MM.1S (cell line): ENCODE measurements around the gene IL17RB.

Experiments used
- DNase-seq: peaks from one replicate; pipeline ENCODE4 v3.0.0-alpha.2; 2015
- H2AFZ ChIP-seq: fragments of 300-600 bp; sonication (generic); 2 replicates; pipeline ENCODE4 v1.6.0; 2016; ENCODE audit warnings: antibody characterized with exemption, low read length
- H3F3A ChIP-seq: fragments of 300-600 bp; sonication (generic); 2 replicates; pipeline ENCODE4 v1.6.1; 2016; ENCODE audit warnings: mild to moderate bottlenecking, antibody characterized with exemption, low read length, moderate library complexity, mixed read lengths; ENCODE audit not compliant: insufficient read depth
- H3K27ac ChIP-seq: fragments of 300-600 bp; sonication (generic); 2 replicates; pipeline ENCODE4 v1.5.1; 2016; ENCODE audit warnings: mild to moderate bottlenecking, low read length
- H3K27me3 ChIP-seq: fragments of 300-600 bp; sonication (generic); replicated peaks from 2 replicates; pipeline ENCODE4 v1.6.0; 2016; ENCODE audit warnings: low read length; ENCODE audit not compliant: insufficient read depth
- H3K36me3 ChIP-seq: fragments of 300-600 bp; sonication (generic); replicated peaks from 2 replicates; pipeline ENCODE4 v1.6.1; 2016; ENCODE audit warnings: mild to moderate bottlenecking, low read length, mixed read lengths; ENCODE audit not compliant: insufficient read depth
- H3K4me1 ChIP-seq: fragments of 300-600 bp; sonication (generic); 2 replicates; pipeline ENCODE4 v1.6.1; 2016; ENCODE audit warnings: low read length, mixed read lengths
- H3K4me2 ChIP-seq: fragments of 300-600 bp; sonication (generic); 2 replicates; pipeline ENCODE4 v1.6.0; 2016; ENCODE audit warnings: low read depth, low read length
- H3K4me3 ChIP-seq: fragments of 300-600 bp; sonication (generic); 2 replicates; pipeline ENCODE4 v1.5.1; 2016; ENCODE audit warnings: low read length, mixed read lengths
- H3K79me2 ChIP-seq: fragments of 300-600 bp; sonication (generic); 2 replicates; pipeline ENCODE4 v1.6.1; 2016; ENCODE audit warnings: mixed run types, low read length, mixed read lengths
- H3K9ac ChIP-seq: fragments of 300-600 bp; sonication (generic); 2 replicates; pipeline ENCODE4 v1.6.1; 2016; ENCODE audit warnings: low read length, mixed read lengths
- H3K9me2 ChIP-seq: fragments of 300-600 bp; sonication (generic); replicated peaks from 2 replicates; pipeline ENCODE4 v1.6.1; 2016; ENCODE audit warnings: mild to moderate bottlenecking, low read length, mixed read lengths; ENCODE audit not compliant: insufficient read depth
- H3K9me3 ChIP-seq: fragments of 300-600 bp; sonication (generic); replicated peaks from 2 replicates; pipeline ENCODE4 v1.6.1; 2016; ENCODE audit warnings: mild to moderate bottlenecking, low read length, mixed read lengths; ENCODE audit not compliant: insufficient read depth
- H4K20me1 ChIP-seq: fragments of 300-600 bp; sonication (generic); 2 replicates; pipeline ENCODE4 v1.6.1; 2016; ENCODE audit warnings: mild to moderate bottlenecking, low read length, moderate library complexity, mixed read lengths; ENCODE audit not compliant: insufficient read depth
- CTCF ChIP-seq: fragments of 300-600 bp; sonication (generic); IDR thresholded peaks from 2 replicates; pipeline ENCODE4 v1.5.1; 2016; ENCODE audit warnings: antibody characterized with exemption, low read length, mixed read lengths
- EZH2 ChIP-seq: fragments of 300-600 bp; sonication (generic); optimal IDR thresholded peaks from 2 replicates; pipeline ENCODE3; 2017; ENCODE audit warnings: low read depth, mild to moderate bottlenecking, antibody characterized with exemption, low read length, mixed read lengths
- EZH2phosphoT487 ChIP-seq: fragments of 300-600 bp; sonication (generic); IDR thresholded peaks from 2 replicates; pipeline ENCODE4 v1.6.1; 2018; ENCODE audit warnings: antibody characterized with exemption, low read length

Gene IL17RB

GRCh38 chr3:53892286-53892637 is 45.9 kb downstream of the IL17RB start:
- peak overlapping the region; percentile 96 for H3K27ac ChIP-seq
- H2AFZ ChIP-seq = peak overlapping the region; percentile 70
- H3K79me2 ChIP-seq = peaks cover 43% of the 10 kb centered on the region
- H3K9me3 ChIP-seq = no peaks in the 10 kb centered on the region
- no peaks in the 10 kb centered on the region for H3K9me2 ChIP-seq
- TF ChIP-seq EZH2 (no peak), EZH2phosphoT487 (no peak), CTCF (no peak)
- peaks cover 25% of the 10 kb centered on the region for H3K4me1 ChIP-seq
- peaks cover 3% of the 10 kb centered on the region; the same call in 1 of the 2 replicates for H3K36me3 ChIP-seq
- peak overlapping the region; percentile 92 for H3K4me2 ChIP-seq
- DNase-seq = no peak
- peak overlapping the region; percentile 66 for H3K4me3 ChIP-seq
- H3K27me3 ChIP-seq = no peaks in the 10 kb centered on the region
- peak overlapping the region; percentile 76 for H3K9ac ChIP-seq
- H3F3A ChIP-seq = peaks cover 18% of the 10 kb centered on the region
- H4K20me1 ChIP-seq = no peaks in the 10 kb centered on the region

- Histone ChIP-seq H3K9me2 (no peaks in the 10 kb centered on the region), H4K20me1 (no peaks in the 10 kb centered on the region), H3K27ac (no peak overlapping the region), H3K9ac (no peak overlapping the region), H3F3A (no peaks in the 10 kb centered on the region), H3K27me3 (no peaks in the 10 kb centered on the region), H3K79me2 (no peaks in the 10 kb centered on the region), H2AFZ (no peak overlapping the region), H3K4me2 (no peak overlapping the region), H3K36me3 (no peaks in the 10 kb centered on the region), H3K9me3 (no peaks in the 10 kb centered on the region), H3K4me3 (no peak overlapping the region), H3K4me1 (no peaks in the 10 kb centered on the region)
- no peak for TF ChIP-seq EZH2phosphoT487
- TF ChIP-seq EZH2 = no peak
- no peak for TF ChIP-seq CTCF
- DNase-seq = no peak
These were observed 53.4 kb downstream of the IL17RB start for GRCh38 chr3:53899750-53900149.

GRCh38 chr3:53900666-53901331 is 54.4 kb downstream of the IL17RB start:
- TF ChIP-seq EZH2phosphoT487 = no peak
- TF ChIP-seq EZH2 = no peak
- TF ChIP-seq CTCF = no peak
- no peaks in the 10 kb centered on the region for H3K9me2 ChIP-seq
- no peaks in the 10 kb centered on the region for H3K36me3 ChIP-seq
- H3K27ac ChIP-seq = no peak overlapping the region
- no peaks in the 10 kb centered on the region for H3K27me3 ChIP-seq
- no peak overlapping the region for H2AFZ ChIP-seq
- H3F3A ChIP-seq = no peaks in the 10 kb centered on the region
- H3K79me2 ChIP-seq = no peaks in the 10 kb centered on the region
- H3K4me3 ChIP-seq = no peak overlapping the region
- no peak overlapping the region for H3K4me2 ChIP-seq
- H3K9ac ChIP-seq = no peak overlapping the region
- no peaks in the 10 kb centered on the region for H3K9me3 ChIP-seq
- no peaks in the 10 kb centered on the region for H3K4me1 ChIP-seq
- no peak for DNase-seq
- no peaks in the 10 kb centered on the region for H4K20me1 ChIP-seq
